HG03460 (cell line): ENCODE data around the gene TSPAN5.
"Not testable (repeated sequence)": the region's sequence is repeated elsewhere in the genome, so short reads cannot be mapped to it uniquely, and the experiment has no call there.

Experiments used
- ATAC-seq: cut with Tn5 transposase; IDR thresholded peaks from one replicate; pipeline ENCODE4 v1.9.1; 2021; ENCODE audit not compliant: unreplicated experiment

Gene TSPAN5

DNA sequence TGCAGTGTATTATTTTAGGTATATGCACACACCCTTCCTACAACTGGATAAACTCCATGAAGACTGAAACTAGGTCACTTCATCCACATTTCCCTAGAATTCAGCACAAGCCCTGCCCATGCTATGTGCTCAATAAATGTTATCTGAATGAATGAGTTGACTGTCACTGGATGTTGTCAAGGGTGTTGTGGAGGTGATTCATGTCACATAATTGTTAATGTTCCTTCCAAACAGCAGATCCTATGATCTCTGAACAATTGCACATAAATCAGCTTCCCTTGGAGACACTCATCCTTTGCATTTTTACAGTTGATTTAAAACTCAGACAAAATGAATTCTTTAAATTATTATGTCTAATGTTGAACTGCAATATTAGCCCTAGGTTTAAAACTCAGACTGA, 154.7 kb downstream of the TSPAN5 start:
- ATAC-seq: no peak

DNA sequence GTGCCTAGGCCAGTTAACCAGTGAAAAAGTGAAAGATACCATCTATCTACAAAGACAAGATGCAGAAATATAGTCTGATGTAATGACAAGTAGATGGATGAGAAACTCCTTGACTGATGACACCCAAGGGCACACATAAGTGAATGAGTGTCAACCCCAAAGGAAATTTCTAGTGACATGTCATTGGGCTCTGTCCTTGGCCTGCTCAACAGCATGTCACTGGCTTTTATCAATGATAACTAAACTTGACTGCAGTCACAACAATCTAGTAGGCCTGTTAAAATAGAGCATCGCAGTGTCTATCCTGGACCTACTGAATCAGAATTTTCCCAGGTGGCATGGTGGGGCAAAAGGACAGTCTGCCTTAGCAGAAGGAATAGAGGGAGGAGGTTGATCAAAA, 155.8 kb downstream of the TSPAN5 start:
- ATAC-seq: no peak

DNA sequence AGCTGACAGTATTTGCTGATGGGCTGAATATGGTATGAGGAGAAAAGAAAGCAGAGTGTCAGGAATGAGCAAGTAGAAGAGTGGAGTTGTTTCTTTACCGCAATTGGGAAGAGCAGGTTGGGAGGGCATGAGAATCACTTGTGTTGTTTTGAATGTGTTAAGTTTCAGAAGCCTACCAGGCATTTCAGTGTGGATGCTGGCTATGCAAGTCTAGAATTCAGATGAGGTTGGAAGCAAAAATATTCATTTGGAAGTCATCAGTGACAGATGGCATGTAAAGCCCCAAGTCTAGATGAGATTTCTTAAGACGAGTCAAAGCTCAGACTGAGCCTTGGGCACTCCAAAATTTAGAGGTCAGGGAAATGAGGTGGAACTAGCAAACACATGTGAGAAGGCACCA, 156.4 kb downstream of the TSPAN5 start:
- ATAC-seq: no peak

DNA sequence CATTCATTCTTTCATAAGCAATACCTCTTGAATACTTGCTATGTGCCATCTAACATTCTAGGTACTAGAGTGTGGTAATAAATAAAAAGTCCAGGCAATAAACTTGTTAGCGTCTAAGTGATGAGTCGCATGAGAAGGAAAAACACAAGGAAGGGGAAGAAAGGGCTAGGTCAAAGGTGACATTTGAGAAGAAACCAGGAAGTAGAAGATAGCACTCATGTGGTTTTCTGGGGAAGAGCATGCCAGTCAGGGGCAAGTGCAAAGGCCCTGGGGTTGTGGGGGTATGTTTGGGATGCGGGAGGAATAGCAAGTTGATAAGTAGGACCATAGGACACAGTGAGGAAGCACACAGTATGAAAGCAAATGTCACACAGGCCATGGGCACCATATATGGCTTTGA, 157.0 kb downstream of the TSPAN5 start:
- no peak for ATAC-seq

DNA sequence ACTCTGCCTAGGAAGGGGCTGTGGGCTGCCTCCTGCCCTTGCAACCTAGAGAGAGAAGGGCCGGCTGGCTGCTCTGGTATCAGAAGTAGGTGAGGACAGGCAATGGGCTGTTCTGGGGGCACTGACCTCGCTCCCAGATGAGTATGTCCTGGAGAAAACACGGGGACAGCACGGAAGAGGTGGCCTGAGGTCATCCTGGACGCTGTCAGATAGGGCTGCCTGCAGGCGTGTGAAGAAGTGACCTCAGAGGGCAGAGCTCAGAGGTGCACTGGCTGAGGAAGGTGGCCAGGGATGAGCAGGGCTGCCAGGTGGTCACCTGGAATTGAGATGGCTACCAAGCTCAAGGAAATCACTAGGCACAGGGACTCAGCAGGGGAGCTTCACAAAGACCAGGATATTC, 159.6 kb downstream of the TSPAN5 start:
- no peak for ATAC-seq

DNA sequence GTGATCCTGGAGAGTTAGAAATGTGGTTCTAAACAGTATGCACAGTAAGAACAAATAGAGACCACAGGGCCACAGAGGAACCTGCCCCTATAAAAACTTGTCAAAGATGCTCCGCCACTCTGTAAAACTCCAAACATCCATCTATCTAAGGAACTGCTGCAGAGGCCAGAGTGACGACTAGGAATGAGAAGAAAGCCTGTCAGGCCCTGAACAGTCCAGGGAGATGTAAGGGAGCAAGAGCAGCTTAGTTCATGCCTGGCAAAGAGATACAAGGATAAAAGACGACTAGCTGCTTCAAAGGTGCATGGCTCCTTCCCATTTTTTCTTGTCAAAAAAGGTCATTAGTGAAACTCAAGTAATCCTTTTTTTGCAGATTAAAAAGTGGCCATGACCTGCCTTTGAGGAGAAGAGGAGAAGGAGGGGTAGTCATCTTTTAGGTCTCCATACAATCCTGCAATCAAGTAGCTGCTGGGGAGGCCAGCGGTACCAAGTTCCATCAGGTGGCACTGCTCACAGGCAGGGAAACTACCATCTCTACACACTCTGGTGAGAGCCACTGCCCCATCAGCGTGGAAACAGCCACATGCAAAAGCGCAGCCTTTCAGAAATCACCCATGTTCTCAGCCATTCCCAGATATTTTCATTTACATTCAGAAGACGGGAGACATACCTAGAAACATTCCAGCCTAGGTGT, 162.1 kb downstream of the TSPAN5 start:
- no peak for ATAC-seq

DNA sequence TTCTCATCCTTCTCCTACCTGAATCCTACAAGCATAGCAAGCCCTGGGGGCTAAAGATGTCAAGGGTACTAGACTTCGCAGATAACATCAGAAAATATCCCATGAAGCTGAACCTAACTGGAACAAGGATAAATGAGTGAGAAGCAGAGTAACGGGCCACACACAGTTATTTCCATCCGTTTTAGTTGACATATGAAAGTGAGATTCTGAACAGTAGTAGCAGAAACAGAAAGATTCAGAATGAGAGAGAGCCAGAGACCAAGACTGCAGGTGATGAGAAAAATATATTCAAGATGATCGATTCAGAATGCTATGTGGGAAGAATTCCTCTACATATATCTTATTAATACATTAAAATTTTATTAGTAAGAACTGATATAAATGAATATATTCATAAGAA, 165.1 kb downstream of the TSPAN5 start:
- ATAC-seq: no peak

DNA sequence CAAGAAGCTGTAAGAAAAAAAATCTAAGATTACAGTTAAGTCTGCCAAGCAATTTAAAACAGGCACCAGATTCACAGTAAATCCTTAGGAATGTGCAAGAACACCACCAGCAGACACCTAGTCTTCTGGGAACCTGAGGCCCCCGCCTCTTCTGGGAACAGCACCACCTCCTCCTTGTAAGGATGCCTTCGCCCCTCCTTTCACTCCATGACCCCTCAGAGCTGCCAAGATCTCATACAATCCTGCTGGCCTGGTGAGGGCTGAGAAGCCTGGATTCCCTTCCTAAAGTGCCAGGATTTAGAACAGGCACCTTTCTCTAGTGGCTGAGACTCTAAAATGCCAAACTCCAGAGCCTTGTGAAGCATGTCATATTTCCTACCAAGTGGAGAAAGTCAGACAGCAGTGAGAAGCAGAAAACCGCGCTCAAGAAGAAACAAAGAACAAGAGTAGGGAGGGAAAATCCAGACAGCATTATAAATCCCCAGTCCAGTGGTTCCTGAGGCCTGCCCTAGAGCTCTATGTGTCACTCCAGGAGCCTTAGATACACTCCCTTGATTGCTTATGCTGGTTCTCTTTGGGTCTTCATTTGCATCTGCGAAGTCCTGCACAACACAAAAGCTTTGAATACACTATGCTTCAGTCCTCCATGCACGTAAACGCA, 166.4 kb downstream of the TSPAN5 start:
- ATAC-seq: no peak

DNA sequence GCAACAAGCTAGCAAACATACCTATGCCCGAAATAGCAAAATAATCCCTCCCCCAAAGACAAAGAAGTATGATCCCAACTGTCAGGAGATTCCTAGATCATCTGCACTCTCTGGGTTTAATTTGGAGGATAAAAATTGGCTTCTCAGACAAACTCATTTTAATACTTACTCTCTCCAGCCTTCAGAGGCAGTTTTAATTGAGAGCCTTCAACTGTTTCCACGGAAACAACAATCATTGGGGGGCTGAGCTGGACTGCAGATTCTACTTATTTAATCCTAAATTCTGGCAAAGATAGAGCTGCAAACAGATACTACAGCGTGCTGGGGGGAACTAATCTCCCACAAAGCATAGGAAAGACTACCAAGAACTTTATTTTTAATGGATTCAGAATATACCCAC, 168.2 kb downstream of the TSPAN5 start:
- no peak for ATAC-seq

DNA sequence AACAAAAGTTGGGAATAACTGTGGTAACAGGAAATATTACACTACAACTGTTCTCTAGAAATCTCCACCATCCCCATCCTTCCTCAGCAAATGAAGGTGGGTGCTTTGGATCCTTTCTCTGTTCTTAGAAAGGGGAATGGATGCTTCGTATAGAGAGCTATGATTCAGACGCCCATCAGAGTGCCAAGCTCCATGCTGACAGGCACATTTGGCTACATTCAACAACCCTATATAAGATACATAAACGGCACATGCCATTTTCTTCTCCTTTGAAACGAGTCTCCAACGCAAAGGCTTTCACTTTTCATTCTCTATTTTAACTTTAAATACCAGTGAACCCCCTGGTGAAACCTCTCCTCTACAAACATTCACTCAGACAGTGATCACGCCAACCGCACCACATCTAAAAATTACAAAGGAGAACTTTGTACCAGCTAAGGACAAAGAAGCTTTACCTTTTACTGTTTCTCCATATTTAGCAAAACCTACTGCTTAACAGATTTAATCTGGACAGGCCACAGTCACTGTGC, 172.5 kb downstream of the TSPAN5 start:
- no peak for ATAC-seq

DNA sequence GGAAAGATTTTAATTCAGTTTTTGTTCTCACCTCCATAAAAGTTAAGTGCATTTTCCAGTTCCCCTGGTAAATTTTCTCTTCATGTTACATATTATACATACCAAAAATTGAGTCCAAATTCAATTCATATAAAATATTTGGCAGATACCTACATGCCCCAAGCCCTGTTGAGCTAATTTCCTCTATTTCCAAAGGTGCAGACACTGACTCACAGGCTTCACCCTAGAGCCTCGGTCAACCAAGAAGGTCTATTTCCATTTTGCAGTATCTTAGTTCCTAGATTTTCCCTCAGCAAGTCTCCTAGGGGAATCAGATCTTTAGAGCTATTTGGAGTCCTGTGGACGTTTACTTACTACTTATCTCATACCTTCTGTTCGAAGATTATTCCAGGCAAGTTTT, 174.4 kb downstream of the TSPAN5 start:
- no peak for ATAC-seq

DNA sequence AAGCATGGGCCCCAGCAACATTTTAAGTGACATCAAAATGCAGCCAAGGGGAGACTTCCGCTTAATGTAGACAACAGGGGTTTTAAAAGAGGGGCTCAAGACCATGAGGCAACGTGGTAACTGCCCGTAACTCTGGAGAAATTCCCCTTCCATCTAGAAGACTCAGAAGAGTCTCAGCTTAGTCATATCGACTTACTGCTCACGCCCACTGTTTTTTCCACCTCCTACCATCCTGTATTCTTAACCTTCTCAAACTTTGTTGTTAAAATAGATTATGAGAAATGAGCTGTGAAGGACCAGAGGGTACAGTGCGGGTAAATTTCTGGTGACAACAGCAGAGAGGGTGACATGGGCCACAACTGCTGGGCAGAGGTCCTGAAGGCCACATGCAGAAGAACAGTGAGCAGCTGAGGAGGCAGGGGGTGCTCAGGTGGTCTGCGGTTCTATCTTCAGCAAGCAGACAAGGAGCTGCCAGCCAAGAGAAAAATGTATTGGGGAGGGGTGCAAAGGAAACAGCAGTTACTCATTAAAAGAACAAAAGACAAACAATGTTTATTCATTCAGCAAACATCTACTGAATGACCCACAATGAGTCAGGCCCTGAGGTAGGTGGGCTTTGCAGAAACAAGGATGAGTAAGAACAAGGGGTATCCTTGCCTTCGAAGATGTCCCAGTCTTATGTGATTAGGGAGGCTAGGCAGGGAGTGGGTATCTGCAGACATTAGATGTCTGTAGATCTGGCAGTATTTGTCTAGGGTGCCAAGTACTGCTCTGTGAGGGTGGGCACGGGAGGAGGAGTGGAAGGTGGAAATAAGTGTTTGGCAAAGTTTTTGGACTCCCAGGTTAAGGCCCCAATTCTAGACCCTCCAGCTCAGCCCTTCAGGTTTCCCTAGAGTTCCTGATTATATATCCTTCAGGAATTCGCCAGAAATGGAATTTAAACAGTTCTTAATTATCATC, 175.3 kb downstream of the TSPAN5 start:
- ATAC-seq: peak; percentile 89

DNA sequence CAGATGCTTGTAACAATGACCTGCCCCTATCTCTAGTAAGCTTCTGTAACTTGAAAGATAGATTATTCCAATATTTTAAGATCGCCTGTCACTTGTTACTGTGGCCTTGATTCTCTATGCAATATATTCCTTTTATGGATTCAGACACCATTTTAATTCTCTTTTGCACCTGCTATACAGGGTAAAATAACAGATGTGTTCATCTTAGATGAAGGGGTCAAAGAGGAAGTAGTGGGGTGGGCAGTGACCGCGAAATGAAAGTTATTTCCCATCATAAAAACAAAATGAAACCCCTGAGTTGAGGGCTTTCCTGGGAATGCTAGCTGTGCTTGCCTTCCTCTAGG, 175.9 kb downstream of the TSPAN5 start:
- peak; percentile 26 for ATAC-seq

DNA sequence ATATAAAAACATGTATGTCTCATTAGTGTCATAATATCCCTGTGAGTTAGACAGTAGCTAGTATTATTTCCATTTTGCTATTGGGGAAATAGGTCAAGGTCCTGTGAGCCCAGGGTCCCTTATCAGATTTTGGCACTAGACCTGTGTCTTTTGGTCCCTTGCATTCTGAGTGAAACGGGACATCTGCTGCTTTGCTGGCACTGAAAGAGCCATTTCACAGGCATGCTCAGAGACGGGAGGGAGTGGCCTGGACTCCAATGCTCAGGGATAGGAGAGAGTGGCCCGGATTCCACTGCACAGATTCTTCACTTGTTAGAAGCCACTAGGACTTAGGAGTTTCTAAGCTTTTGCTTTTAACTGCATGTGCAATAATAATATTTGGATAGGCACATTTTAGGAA, 177.2 kb downstream of the TSPAN5 start:
- ATAC-seq: no peak

DNA sequence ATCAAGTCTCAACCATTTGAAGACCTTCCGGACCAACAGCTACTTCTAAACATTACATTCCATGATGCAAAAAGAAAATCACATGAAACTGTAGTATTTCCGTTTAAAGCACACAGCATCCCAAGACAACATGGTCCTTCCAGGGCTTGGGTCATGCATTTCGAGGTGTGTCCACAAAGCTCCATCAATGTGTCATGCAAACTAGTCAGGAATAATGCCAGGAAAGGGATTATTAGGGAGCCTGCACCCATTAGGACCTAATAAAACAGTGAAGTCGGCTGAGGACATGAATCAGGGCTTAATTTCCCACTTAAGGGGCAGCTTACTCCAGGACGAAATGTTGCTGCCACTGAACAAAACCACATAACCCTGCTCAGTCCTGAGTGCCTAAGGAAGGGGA, 177.9 kb downstream of the TSPAN5 start:
- no peak for ATAC-seq

DNA sequence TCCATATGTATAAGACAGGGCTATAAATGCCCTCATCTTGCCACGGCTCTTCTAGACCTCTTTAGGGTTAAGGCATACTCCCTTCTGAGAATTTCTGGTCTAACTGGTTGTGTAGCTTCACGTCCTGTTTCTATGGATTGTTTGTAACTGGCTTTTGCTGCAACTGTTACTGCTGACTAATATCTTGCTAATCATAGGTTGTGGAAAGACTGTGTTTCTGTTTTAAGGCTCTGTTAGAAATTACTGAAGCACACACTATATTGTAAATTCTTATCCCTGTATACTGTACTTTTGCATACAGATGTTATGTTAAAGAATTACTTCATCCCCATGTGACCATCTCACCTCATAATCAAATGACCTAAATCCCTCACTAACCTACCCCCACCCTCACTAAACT, 178.8 kb downstream of the TSPAN5 start:
- not testable (repeated sequence) for ATAC-seq

DNA sequence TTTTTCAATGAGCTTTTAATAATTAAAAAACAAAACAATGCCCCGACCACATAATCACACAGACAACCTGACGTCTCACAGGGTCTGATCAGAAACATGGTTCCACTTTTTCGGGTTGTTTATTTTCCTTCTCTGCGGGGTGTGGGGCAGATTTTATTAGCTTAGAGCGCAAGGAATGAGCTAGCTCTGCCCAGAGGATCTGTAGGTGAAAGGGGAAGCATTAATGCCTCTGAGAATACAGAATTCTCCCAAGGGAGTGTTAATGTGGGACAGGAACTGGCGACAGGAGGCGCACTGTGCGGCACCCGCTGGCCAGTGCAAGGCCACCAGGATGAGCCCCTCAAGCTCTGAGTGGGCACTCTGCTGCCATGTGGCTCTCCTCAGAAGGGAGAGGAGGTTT, 181.5 kb downstream of the TSPAN5 start:
- ATAC-seq: no peak

DNA sequence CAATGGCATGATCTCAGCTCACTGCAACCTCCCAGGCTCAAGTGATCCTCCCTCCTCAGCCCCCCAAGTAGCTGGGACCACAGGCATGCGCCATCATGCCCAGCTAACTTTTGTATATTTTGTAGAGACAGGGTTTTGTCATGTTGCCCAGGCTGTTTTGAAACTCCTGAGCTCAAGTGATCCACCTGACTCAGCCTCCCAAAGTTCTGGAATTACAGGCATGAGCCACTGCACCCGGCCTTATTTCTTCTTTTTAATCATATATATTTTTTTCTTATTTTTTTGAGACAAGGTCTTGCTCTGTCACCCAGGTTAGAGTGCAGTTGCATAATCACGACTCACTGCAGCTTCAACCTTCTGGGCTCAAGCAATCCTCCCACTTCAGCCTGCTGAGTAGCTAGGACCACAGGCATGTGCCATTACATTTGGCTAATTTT, 184.0 kb downstream of the TSPAN5 start:
- ATAC-seq: no peak

DNA sequence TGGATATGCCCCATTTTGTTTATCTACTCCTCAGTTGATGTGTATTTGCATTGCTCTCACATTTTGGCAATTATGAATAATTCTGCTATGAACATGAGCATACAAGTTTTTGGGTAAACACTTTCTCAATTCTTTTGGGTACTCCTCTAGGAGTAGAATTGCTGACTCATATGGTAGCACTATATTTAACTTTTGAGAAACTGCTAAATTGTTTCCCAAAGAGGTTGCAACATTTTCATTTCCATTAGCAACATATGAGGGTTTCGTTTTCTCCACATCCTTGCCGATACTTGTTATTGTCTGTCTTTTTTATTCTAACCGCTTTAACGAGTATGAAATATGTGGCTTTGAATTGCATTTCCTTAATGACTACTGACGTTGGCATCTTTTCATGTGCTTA, 185.4 kb downstream of the TSPAN5 start:
- ATAC-seq: no peak

DNA sequence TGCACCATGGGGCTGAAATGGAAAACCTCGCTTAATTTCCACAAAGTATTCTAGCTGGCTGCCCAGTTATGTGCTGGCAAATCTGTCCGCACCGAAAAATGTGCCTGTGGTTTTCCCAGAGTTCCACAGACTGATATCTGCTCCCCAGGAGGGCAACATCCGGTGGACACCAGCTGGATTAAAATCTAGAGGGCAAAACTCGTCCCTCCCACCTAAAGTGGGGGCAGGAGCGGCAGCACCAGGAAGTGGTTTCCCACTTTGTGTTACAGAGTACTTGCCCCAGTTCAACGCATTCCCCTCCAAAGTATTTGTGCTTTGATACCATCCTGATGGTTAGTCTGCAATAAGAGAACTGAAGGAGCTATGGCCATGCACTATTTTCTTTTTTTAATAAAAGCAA, 187.6 kb downstream of the TSPAN5 start:
- ATAC-seq: no peak

DNA sequence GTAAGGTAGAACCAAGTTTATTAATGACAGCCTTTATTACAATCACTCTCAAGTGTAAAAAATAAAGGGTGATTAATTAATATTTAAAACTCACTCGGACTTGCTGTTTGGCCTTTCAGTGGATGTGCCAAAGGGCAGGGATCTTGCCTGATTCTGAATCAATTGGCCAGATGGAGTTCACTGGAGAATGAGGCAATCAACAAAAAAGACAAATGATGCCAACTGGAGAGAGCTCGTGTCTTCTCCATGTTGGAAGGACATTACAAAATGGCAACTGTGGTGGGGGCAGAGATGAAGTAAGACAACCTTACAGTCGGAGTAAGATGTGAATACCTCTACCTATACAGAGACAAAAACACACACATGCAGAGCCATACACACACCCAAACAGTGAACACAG, 188.0 kb downstream of the TSPAN5 start:
- no peak for ATAC-seq

DNA sequence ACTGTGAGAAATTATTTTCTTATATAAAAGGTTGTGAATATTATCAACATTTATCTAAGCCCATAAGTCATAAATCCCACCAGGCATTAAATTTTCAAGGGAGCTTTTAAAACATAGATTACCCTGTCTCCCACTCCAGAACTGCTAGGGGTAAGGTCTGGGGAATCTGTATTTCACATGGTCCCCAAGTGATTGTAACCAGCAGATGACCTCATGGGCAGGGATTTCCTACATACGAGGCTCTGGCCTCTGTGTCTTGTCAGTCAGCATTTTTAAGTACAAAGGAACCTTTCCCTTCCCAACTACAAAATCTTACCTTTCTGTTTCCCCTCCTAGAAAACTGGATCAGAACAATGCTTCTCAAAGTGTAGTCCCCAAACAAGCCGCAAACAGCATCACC, 188.6 kb downstream of the TSPAN5 start:
- no peak for ATAC-seq
